Measurements from ENCODE around the gene SCEL.

Gene SCEL

DNA sequence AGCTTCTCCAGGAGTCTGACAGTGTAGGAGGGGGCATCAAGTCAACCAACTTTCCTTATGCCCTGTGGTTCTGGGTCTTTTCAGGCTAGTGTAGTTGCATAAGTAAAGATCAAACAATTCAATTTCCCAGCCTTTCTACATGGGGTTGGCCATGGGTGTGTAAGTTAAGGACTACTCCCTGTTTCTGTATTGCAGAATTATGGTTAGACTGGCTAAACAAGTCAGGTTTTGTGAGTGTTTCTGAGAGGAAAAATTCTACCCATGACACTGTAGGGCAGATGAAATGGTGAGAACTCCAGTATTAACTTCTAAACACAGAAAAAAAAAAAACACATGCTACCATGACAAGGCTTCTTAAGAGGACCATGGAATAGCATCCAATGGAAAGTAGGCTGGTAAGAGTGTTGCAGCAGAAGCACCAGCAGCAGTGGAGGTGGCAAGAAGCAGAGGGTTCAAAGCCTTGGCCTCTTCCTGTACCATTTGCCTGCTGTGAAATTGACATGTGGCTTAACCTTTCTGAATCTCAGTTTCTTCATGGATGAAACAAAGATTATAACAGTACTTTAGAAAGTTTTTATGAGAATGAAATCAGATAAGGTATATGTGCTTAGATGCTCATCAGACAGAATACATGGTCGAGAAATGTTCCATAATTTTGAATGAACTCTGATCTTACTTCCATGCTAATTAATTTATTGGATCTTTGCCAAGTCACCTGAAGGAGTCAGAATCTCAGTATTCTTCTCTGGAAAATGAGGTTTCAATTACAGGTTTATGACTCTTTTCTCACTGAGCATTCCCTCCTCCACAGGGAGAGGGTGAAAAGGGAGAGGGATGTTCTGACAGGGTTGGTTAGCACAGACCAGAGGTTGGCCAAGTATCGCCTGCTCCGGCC, 11.4 kb upstream of the SCEL start:
- no peak for TF ChIP-seq L3MBTL2 (conservative IDR thresholded peaks at IDR 0.05)
- no peak for TF ChIP-seq TARDBP (IDR thresholded peaks at IDR 0.05)
- no peak for TF ChIP-seq ELF4 (IDR thresholded peaks at IDR 0.05)
- no peak for TF ChIP-seq SUZ12 (IDR thresholded peaks at IDR 0.05)
- no peak for TF ChIP-seq FOXA1 (IDR thresholded peaks at IDR 0.05)
- TF ChIP-seq SP1 (IDR thresholded peaks at IDR 0.05): no peak
- TF ChIP-seq BHLHE40 (IDR thresholded peaks at IDR 0.05; ENCODE audit: borderline replicate concordance): no peak
- TF ChIP-seq ARNT (IDR thresholded peaks at IDR 0.05): no peak
- no peak for TF ChIP-seq FOXM1 (IDR thresholded peaks at IDR 0.05; ENCODE audit: borderline replicate concordance)
- no peak for TF ChIP-seq CTBP1 (IDR thresholded peaks at IDR 0.05; ENCODE audit: borderline replicate concordance)
- TF ChIP-seq HDGF (IDR thresholded peaks at IDR 0.05; ENCODE audit: borderline replicate concordance): no peak
- no peak for DNase-seq (ENCODE audit: extremely low spot score)
- POLR2A ChIA-PET: no interaction called here
- CTCF ChIA-PET: no interaction called here

GRCh38 chr13:77528414-77528813, 7.1 kb upstream of the SCEL start:
- ChIA-PET CTCF (no interaction called here), POLR2A (no interaction called here)
- no peak for DNase-seq (ENCODE audit: extremely low spot score)
- TF ChIP-seq FOXA1 (IDR thresholded peaks at IDR 0.05) (no peak), HDGF (IDR thresholded peaks at IDR 0.05; ENCODE audit: borderline replicate concordance) (no peak), ZNF384 (IDR thresholded peaks at IDR 0.05) (no peak), PKNOX1 (IDR thresholded peaks at IDR 0.05) (no peak), FOXK2 (IDR thresholded peaks at IDR 0.05) (no peak), SUZ12 (IDR thresholded peaks at IDR 0.05) (no peak)

GRCh38 chr13:77528834-77529500, 6.5 kb upstream of the SCEL start:
- ChIA-PET POLR2A (no interaction called here), CTCF (no interaction called here)
- TF ChIP-seq ZNF384 (IDR thresholded peaks at IDR 0.05) (no peak), NFRKB (IDR thresholded peaks at IDR 0.05) (no peak), BHLHE40 (IDR thresholded peaks at IDR 0.05; ENCODE audit: borderline replicate concordance) (no peak), FOXA1 (IDR thresholded peaks at IDR 0.05) (no peak), SP1 (IDR thresholded peaks at IDR 0.05) (no peak), HDGF (IDR thresholded peaks at IDR 0.05; ENCODE audit: borderline replicate concordance) (no peak), L3MBTL2 (conservative IDR thresholded peaks at IDR 0.05) (no peak), CTBP1 (IDR thresholded peaks at IDR 0.05; ENCODE audit: borderline replicate concordance) (no peak)
- DNase-seq (ENCODE audit: extremely low spot score): no peak

- no peak for DNase-seq (ENCODE audit: extremely low spot score)
- ChIA-PET POLR2A (no interaction called here), CTCF (no interaction called here)
- TF ChIP-seq CTBP1 (IDR thresholded peaks at IDR 0.05; ENCODE audit: borderline replicate concordance): no peak
- TF ChIP-seq LEF1 (IDR thresholded peaks at IDR 0.05; ENCODE audit: borderline replicate concordance): no peak
- TF ChIP-seq PKNOX1 (IDR thresholded peaks at IDR 0.05): no peak
- TF ChIP-seq SP1 (IDR thresholded peaks at IDR 0.05): no peak
- TF ChIP-seq FOXM1 (IDR thresholded peaks at IDR 0.05; ENCODE audit: borderline replicate concordance): no peak
- no peak for TF ChIP-seq BHLHE40 (IDR thresholded peaks at IDR 0.05; ENCODE audit: borderline replicate concordance)
- no peak for TF ChIP-seq FOXA1 (IDR thresholded peaks at IDR 0.05)
- no peak for TF ChIP-seq FOXK2 (IDR thresholded peaks at IDR 0.05)
- no peak for TF ChIP-seq NFRKB (IDR thresholded peaks at IDR 0.05)
- TF ChIP-seq TARDBP (IDR thresholded peaks at IDR 0.05): no peak
- no peak for TF ChIP-seq ELF4 (IDR thresholded peaks at IDR 0.05)
- no peak for TF ChIP-seq SUZ12 (IDR thresholded peaks at IDR 0.05)
- TF ChIP-seq ZNF384 (IDR thresholded peaks at IDR 0.05): no peak
- TF ChIP-seq HDGF (IDR thresholded peaks at IDR 0.05; ENCODE audit: borderline replicate concordance): no peak
- TF ChIP-seq ARNT (IDR thresholded peaks at IDR 0.05): no peak
- no peak for TF ChIP-seq L3MBTL2 (conservative IDR thresholded peaks at IDR 0.05)
These were observed 6.0 kb upstream of the SCEL start for GRCh38 chr13:77529501-77529840.

GRCh38 chr13:77530875-77531274, 4.6 kb upstream of the SCEL start:
- ChIA-PET CTCF (interaction anchor here (0.7 kb wide), 1 partner anchor 550 kb away, joined by 3 read pairs; no protein-coding TSS in a partner anchor), POLR2A (no interaction called here)
- TF ChIP-seq NFRKB (IDR thresholded peaks at IDR 0.05) (no peak), LEF1 (IDR thresholded peaks at IDR 0.05; ENCODE audit: borderline replicate concordance) (no peak), CTBP1 (IDR thresholded peaks at IDR 0.05; ENCODE audit: borderline replicate concordance) (no peak), FOXA1 (IDR thresholded peaks at IDR 0.05) (no peak), FOXK2 (IDR thresholded peaks at IDR 0.05) (no peak), ELF4 (IDR thresholded peaks at IDR 0.05) (no peak), FOXM1 (IDR thresholded peaks at IDR 0.05; ENCODE audit: borderline replicate concordance) (no peak)
- no peak for DNase-seq (ENCODE audit: extremely low spot score)

GRCh38 chr13:77532983-77533382, 2.5 kb upstream of the SCEL start:
- ChIA-PET CTCF (interaction anchor here (1.1 to 1.3 kb wide), 2 partner anchors 40 to 55 kb away, joined by 3 to 4 read pairs; no protein-coding TSS in a partner anchor), POLR2A (no interaction called here)
- TF ChIP-seq SUZ12 (IDR thresholded peaks at IDR 0.05) (no peak), TARDBP (IDR thresholded peaks at IDR 0.05) (no peak), ARNT (IDR thresholded peaks at IDR 0.05) (no peak), FOXM1 (IDR thresholded peaks at IDR 0.05; ENCODE audit: borderline replicate concordance) (no peak), PKNOX1 (IDR thresholded peaks at IDR 0.05) (no peak), LEF1 (IDR thresholded peaks at IDR 0.05; ENCODE audit: borderline replicate concordance) (no peak), FOXK2 (IDR thresholded peaks at IDR 0.05) (no peak), BHLHE40 (IDR thresholded peaks at IDR 0.05; ENCODE audit: borderline replicate concordance) (no peak)
- no peak for DNase-seq (ENCODE audit: extremely low spot score)
